DMS153 (cell line): ENCODE measurements around the gene CYP4F8.
"Not testable (repeated sequence)": the region's sequence is repeated elsewhere in the genome, so short reads cannot be mapped to it uniquely, and the experiment has no call there.

Experiments used
- DNase-seq: peaks from one replicate; lab custom pipeline; 2025; lab: John Stamatoyannopoulos, UW

CYP4F8 gene

DNA sequence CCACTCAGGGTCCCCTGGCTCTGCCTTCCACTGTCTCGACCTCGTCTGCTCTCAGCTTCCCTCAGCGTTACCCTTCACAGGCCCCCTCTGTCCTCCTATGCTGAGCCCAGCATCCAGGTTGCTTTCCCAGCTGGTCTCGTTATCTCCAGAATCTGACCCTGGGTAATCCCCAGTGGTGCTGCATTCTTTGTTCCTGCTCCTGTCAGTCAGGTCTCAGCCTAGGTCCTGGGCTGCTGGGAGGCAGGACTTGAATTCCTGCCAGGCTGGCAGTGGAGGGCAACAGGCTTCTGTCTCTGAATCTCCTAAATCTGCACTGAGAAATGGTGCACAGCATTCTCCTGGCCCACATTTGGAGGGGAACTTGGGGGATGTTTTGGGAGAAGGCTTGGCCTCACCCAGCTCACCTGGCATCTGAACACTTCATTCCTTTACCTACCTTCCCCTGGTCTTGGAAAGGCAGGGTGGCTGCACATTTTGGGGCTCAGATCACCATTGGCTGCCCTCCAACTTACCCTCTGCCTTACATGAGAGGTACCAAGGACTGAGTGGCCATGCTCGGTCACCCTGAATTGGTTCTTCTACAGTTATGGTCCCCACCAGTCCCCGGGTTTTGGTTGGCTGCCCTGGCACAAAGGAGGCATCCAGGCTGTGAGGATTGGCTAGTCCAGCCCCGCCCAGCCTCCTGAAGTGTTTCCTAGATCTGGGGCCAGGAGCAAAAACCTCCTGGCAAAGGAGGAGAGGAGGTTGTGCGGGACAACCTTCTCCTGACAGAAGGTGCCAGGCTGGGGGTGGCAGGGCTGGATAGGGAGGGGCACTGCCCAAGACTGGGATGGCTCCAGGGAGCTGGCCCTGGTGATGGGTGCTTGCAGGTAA, at the start of gene CYP4F8:
Gene CYP4F8, plus strand, starts transcription at position 712 of the 873 bp plus-strand sequence. CDS start 399 bp downstream, outside the sequence.
- no peak for DNase-seq

DNA sequence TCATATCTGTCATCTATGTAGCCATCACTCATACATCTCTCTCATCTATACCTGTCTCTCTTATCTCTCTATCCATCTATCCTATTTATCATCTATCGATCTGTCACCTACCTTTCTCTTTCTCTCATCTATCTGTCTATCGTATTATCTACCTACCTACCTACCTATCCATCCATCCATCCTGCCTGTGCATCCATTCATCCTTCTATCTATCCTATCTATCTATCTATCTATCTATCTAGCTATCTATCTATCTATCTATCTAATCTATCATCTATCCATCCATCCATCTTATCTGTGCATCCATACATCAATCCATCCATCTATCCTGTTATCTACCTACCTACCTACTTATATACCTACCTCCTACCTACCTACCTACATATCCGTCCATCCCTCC, 44.6 kb upstream of the CYP4F8 start:
- no peak for DNase-seq

DNA sequence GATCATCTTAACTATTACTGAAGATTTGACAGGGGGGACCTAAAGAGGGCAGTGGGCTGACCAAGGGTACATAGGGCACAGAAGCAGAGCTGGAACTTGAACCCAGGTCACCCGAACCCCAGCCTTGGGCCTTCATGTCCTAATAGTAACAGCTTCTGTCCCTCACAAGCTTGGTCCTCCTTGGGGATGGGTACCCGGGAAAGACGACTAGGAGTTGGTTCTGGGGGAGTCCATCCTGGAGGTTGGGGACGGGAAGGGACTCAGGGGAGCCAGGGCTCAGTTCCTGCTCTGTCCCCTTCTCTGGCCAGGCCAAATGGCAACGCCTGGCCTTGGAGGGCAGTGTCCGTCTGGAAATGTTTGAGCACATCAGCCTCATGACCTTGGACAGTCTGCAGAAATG, 39.6 kb upstream of the CYP4F8 start:
- DNase-seq: no peak

GRCh38 chr19:15576526-15577156, 38.4 kb upstream of the CYP4F8 start:
- DNase-seq: no peak

DNA sequence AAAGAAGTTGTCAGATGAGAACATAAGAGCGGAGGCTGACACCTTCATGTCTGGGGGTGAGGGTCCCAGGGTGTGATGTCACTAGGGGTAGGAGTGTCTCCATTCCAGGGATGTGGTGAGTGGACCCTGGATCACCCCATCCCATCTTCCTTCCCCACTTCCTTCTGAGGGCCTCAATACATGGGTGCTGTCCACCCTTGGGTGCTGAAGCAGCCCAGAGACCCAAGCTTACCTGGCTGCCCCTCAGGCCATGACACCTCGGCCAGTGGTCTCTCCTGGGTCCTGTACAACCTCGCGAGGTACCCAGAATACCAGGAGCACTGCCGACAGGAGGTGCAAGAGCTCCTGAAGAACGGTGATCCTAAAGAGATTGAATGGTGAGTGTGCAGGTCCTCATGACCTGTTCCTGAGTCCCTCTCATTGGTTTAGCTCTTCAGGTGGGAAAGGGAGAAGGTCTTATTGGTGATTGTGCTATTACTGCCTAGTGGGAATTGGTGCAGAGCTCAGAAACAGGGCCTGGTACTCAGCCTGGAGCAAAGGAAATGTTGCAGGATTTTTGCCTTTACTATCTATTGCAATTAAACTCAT, 37.7 kb upstream of the CYP4F8 start:
- no peak for DNase-seq

GRCh38 chr19:15583346-15583745, 31.7 kb upstream of the CYP4F8 start:
- DNase-seq: no peak

GRCh38 chr19:15584095-15584494, 30.9 kb upstream of the CYP4F8 start:
- DNase-seq: no peak

GRCh38 chr19:15584541-15585115, 30.4 kb upstream of the CYP4F8 start:
- DNase-seq: no peak

GRCh38 chr19:15587663-15588062, 27.4 kb upstream of the CYP4F8 start:
- no peak for DNase-seq

GRCh38 chr19:15588265-15588664, 26.8 kb upstream of the CYP4F8 start:
- DNase-seq: no peak

- no peak for DNase-seq
Observed at GRCh38 chr19:15589760-15590451, 25.1 kb upstream of the CYP4F8 start.

DNA sequence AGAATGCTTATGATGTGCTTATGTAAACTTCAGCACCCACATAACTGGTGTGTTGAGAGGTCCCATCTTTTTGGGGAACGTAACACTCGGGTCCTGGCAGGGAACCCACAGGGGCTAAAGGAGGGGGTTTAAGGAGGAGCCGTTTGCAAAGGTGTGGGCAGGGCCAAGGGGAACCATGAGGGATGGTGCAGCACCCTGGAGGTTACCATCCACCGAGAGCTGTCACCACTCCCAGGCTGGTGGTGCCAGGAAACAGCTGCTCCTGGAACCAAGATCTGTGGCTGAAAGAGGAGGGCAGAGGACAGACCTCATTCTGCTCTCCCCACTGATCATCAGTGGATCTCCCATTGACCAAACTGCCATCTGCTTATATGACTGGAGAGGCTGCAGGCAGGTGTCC, 23.2 kb upstream of the CYP4F8 start:
- DNase-seq: no peak

GRCh38 chr19:15592506-15592905, 22.5 kb upstream of the CYP4F8 start:
- DNase-seq: not testable (repeated sequence)

GRCh38 chr19:15593766-15594165, 21.3 kb upstream of the CYP4F8 start:
- DNase-seq: not testable (repeated sequence)

- DNase-seq: peak; percentile 8
Observed at GRCh38 chr19:15595069-15595468, 19.9 kb upstream of the CYP4F8 start.

DNA sequence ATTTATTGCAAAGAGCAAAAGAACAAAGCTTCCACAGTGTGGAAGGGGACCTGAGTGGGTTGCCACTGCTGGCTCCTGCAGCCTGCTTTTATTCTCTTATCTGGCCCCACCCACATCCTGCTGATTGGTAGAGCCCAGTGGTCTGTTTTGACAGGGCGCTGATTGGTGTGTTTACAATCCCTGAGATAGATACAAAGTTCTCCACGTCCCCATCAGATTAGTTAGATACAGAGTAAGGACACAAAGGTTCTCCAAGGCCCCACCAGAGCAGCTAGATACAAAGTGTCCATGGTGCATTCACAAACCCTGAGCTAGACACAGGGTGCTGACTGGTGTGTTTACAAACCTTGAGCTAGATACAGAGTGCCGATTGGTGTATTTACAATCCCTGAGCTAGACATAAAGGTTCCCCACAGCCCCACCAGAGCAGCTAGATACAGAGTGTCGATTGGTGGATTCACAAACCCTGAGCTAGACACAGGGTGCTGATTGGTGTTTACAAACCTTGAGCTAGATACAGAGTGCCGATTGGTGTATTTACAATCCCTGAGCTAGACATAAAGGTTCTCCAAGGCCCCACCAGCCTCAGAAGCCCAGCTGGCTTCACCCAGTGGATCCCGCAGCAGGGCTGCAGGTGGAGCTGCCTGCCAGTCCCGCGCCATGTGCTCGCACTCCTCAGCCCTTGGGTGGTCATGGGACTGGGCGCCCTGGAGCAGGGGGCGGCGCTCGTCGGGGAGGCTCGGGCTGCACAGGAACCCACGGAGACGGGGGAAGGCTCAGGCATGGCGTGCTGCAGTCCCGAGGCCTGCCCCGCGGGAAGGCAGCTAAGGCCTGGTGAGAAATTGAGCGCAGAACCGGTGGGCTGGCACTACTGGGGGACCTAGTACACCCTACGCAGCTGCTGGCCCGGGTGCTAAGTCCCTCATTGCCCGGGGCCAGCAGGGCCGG, 6.8 kb upstream of the CYP4F8 start:
- DNase-seq: not testable (repeated sequence)

DNA sequence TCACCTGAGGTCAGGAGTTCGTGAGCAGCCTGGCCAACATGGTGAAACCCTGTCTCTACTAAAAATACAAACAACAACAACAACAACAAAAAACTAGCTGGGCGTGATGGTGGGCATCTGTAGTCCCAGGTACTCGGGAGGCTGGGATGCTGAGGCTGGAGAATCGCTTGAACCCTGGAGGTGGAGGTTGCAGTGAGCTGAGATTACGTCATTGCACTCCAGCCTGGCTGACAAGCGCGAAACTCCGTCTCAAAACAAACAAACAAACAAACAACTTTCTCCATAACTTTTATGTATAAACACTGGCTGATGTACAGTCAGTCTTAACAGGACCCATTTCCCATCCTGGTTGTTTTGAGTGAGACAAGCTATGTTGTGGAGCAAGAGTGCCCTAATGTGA, 5.8 kb upstream of the CYP4F8 start:
- no peak for DNase-seq

DNA sequence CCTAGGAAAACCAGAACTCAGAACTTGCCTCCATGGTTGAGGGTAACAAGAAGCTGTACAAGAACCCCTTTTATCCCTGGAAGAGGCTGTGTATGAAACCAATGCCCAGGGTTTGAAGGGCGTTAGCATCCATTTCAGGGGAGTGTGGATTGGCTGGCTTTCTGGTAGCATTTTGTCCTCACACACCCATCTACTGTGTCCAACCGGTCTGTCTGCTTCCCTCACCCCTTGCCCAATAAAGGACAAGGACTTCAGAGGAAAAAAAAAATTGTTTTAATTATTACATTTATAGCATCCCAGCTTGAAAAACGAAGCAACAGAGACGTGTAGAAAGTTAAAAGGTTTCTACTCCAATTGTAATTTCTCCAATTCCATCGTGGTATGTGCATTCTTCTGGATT, 2.7 kb upstream of the CYP4F8 start:
- DNase-seq: no peak

- no peak for DNase-seq
Observed at GRCh38 chr19:15613338-15613737, 1.7 kb upstream of the CYP4F8 start.

DNA sequence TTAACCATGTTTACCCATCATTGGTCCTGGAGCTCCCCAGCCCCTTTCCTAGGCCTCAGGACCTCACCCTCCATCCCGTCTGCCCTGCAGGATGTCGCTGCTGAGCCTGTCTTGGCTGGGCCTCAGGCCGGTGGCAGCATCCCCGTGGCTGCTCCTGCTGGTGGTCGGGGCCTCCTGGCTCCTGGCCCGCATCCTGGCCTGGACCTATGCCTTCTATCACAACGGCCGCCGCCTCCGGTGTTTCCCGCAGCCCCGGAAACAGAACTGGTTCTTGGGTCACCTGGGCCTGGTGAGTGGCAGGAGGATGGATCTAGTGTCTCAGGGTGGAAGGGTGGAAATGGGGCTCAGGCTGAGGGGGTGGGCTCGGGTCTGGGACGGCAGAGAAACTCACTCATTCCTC, 508 bp downstream of the CYP4F8 start:
- no peak for DNase-seq

- DNase-seq: no peak
Observed at GRCh38 chr19:15616183-15616582, 1.2 kb downstream of the CYP4F8 start.
